Activated T-helper 1 cell treated with anti-CD3 and anti-CD28 coated beads, Interleukin-2, amount 50 U/mL, for 16 hours (primary cell): ENCODE measurements around the gene ZNF799.
"Not testable (repeated sequence)": the region's sequence is repeated elsewhere in the genome, so short reads cannot be mapped to it uniquely, and the experiment has no call there.

Experiments
- DNase-seq, 2 donors: peaks; one replicate each; pipeline ENCODE4 v3.0.0-alpha.2; 2020; ENCODE audit warnings: low read depth in 1 of 2, low spot score in 1 of 2

Gene ZNF799

DNA sequence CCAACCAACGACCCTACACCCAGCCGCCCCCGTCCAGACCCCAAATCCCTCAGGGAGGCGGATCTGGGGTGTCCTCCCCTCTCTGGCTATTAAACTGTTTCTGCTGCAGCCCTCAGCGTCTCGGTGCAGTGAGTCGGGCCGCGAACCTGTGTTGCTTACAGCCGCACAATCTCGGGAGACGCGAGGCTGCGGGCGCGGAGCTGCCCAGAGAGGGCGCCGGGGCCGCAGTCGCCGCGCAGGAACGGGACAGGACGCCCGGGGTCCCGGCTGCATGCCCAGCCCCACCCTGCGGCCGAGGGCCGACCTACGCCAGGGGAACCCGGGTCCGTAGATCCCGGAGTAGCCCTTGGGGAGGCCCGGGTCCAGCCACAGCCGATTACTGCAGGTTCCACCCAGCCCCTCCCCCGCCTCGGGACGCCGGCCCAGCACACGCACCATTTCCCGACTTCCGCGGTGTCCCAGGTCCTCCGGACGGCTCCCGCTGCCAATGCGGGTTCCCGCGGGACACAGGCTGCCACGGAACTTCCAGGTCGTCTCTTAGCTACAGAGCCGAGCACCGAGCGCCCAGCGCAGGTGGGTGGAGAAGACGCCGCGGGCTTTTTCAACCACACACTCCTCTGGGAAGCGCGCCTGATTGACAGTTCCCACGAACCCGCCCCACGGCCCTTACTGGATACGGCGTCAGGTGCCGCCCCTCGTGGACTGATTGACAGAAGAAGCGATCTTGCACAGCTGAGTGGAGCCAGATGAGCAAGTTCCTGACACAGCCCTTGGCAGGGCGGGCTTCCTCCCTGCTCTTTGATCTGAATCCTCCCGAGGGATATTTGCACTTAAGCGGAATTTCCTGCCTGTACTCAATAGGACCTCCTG lies at the start of gene ZNF799:
TSS of gene ZNF799 (minus strand) at position 639 of the 870 bp plus-strand sequence. CDS start at position 438, 201 bp downstream.
- DNase-seq, result peak; percentile 60 to 67

DNA sequence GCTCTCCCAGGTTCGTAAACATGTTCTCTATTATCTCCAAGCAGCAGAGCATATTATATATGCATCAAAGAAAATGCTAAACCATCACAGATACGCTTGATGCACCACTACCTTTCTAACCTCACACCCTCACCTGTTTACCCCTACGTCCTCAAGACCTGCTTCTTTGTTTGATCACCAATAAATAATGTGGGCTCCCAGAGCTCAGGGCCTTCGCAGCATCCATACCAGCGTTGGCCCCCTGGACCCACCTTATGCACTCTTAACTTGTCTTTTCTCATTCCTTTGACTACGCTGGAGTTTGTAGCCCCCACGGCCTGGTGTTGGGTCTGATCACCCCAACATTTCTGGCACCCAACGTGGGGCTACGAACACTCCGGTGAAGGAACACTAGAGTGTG lies 49.8 kb upstream of the ZNF799 start:
- DNase-seq, result no peak

DNA sequence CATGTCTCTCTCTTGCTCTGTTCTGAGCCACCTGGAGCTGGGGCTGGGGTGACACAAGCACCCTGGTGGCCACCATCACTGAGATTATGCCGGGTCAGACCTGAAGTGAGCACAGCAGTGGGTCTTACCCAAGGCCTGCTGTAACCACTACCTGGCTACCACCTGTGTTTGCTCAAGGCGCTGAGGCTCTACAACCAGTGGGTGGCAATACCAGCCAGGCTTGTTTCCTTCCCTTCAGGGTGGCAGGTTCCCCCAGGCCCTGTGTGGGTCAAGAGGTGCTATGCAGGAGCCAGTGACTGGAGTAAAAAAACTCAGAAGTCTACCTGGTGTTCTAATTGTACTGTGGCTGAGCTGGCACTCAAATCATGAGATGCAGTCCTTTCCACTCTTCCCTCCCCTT lies 47.7 kb upstream of the ZNF799 start:
- DNase-seq, result no peak

DNA sequence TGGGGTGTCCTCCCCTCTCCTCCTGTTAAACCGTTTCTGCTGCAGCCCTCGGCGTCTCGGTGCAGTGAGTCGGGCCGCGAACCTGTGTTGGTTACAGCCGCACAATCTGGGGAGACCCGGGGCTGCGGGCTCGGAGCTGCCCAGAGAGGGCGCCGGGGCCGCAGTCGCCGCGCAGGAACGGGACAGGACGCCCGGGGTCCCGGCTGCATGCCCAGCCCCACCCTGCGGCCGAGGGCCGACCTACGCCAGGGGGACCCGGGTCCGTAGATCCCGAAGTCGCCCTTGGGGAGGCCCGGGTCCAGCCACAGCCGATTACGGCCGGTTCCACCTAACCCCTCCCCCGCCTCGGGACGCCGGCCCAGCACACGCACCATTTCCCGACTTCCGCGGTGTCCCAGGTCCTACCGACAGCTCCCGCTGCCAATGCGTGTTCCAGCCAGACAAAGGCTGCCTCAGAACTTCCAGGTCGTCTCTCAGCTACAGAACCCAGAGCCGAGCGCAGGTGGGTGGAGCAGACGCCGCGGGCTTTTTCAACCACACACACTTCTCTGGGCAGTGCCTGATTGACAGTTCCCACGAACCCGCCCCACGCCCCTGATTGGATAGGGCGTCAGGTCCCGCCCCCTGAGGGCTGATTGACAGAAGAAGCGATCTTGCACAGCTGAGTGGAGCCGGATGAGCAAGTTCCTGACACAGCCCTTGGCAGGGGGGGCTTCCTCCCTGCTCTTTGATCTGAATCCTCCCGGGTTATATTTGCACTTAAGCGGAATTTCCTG lies 39.7 kb upstream of the ZNF799 start, which contains the start of gene ZNF443:
TSS of gene ZNF443 (minus strand) at position 481 of the 776 bp plus-strand sequence. CDS start at position 374, 107 bp downstream.
- DNase-seq, result peak; percentile 94 to 96

DNA sequence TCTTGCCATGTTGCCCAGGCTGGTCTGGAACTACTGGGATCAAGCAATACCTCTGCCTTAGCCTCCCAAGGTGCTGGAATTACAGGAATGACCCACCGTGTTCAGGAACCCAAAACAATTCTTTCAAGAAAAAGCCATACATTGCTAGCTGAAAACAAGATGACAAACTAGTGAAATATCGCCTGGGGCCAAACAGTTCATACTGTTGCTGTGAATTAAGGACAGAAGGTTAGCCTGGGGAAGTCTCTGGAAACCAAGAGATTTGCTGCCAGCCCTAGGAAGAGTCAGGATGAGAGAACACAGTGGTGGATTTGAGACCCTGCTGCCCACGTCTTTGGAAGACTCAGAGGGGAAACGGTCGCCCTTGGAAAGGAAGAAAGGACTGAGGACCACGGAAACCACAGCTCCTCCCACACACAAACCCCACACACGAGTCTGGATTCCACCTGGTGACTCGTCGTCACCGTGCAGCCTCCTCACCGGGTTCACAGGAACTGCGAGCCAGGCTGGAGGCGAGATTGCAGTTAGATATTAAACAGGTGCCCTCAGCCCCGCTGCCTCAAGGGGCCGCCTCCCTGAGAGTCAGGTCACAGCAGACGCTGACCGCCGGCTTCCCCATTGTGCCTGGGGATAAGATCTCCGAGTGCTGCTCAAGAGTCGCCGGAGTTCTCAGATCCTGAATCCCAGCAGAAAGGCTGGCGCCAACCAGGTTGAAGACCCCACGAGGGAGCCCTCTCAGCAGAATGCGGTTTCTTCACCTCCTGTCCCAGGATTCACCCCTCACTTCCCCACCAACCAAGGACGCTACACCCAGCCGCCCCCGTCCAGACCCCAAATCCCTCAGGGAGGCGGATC lies 38.8 kb upstream of the ZNF799 start:
- DNase-seq, result peak in 1 of 2 donors; percentile 30

DNA sequence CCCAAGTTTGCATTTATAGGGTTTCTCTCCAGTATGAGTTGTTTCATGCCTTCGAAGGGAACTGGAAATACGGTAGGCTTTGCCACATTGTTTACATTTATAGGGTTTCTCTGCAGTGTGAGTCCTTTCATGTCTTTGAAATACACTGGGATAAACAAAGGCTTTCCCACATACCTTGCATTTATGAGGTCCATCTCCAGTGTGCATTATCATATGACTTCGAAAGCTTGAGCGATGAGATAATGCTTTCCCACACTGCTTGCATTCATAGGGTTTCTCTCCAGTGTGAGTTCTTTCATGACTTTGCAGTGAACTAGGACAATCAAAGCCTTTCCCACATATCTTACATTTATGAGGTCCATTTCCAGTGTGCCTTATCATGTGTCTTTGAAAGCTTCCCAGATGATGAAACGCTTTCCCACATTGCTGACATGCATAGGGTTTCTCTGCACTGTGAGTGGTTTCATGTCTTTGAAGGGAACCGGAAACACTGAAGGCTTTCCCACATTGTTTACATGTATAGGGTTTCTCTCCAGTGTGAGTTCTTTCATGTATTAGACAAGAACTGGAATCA lies 29.7 kb upstream of the ZNF799 start:
- DNase-seq, result not testable (repeated sequence)

DNA sequence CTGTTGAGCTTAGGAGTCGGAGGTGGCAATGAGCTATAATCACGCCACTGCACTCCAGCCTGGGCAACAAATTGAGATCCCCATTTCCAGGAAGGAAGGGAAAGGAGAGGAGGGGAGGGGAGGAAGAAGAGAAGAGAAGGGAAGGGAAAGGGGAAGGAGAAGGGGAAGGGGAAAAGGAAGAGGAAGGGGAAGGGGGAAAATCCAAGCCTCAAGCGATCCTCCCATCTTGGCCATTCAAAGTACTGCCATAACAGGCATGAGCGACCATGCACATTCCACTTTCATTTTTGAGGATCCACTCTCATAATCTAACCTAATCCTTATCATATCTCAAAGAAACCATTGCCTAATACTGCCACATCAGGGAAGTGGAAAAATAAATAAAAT lies 24.8 kb upstream of the ZNF799 start:
- no peak for DNase-seq

DNA sequence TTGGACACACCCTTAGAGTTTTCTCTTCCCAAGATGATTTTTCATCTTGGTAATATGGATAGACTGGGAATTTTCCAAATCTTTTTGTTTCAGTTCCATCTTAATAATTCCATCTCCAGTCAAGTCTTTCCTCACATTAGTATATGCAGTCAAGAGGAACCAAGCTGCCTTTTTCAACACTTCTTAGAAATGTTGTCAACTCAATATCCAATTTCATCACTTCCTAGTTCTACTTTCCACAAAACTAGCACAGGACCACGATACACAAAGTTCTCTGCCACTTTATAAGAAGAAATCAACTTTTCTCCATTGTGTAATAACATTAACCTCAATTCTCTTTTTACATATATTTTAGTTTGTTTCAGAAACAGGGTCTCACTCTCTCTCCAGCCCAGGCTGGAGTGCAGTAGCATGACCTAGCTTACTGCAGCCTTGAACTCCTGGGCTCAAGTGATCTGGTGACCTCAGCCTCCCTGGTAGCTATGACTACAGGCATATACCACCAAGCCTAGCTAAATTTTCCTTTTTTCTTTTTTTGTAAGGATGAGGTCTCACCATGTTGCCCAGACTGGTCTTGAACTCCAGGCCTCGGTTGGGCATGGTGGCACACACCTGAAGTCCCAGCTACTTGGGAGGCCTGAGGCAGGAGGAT lies 24.3 kb upstream of the ZNF799 start:
- no peak for DNase-seq

DNA sequence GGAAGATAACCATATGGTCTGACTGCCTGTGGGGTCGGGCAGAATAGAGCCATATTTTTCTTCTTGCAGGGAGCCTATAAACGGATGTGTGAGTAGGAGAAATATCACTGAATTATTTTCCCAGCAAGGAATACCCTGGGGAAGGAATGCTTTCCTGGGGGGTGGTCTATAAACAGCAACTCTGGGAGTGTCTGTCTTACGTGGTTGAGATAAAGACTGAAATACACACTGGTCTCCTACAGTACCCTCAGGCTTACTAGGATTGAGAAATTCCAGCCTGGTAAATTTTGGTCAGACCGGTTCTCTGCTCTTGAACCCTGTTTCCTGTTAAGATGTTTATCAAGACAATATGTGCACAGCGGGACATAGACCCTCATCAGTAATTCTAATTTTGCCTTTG lies 16.2 kb upstream of the ZNF799 start:
- not testable (repeated sequence) for DNase-seq

DNA sequence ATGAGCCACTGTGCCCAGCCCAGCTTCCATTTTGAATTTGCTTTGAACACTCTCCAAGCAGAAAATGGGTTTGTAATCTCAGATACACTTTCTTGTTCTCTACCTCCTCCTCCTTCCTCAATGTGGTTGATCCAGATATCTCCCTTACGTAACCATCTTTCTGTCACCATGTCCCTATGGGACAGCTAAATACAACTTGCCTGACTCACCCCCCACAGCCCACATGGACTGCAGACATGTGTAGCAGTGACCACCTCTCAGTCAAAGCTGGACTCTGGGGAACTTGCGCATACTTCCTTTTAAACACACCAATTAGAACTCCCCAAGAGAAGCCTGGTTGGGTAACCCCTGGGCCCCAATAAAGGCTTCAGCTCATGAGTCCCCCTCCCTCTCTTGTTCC lies 10.8 kb upstream of the ZNF799 start:
- no peak for DNase-seq

DNA sequence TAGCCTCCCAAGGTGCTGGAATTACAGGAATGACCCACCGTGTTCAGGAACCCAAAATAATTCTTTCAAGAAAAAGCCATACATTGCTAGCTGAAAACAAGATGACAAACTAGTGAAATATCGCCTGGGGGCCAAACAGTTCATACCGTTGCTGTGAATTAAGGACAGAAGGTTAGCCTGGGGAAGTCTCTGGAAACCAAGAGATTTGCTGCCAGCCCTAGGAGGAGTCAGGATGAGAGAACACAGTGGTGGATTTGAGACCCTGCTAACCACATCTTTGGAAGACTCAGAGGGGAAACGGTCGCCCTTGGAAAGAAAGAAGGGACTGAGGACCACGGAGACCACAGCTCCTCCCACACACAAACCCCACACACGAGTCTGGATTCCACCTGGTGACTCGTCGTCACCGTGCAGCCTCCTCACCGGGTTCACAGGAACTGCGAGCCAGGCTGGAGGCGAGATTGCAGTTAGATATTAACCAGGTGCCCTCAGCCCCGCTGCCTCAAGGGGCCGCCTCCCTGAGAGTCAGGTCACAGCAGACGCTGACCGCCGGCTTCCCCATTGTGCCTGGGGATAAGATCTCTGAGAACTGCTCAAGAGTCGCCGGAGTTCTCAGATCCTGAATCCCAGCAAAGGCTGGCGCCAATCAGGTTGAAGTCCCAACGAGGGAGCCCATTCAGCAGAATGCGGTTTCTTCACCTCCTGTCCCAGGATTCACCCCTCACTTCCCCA lies 1.0 kb downstream of the ZNF799 start:
- DNase-seq, result peak in 1 of 2 donors; percentile 6

DNA sequence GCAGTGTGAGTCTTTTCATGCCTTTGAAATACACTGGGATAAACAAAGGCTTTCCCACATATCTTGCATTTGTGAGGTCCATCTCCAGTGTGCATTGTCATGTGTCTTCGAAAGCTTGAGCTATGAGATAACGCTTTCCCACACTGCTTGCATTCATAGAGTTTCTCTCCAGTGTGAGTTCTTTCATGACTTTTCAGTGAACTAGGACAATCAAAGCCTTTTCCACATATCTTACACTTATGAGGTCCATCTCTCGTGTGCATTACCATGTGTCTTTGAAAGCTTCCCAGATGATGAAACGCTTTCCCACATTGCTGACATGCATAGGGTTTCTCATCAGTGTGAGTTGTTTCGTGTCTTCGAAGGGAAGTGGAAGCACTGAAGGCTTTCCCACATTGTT lies 9.9 kb downstream of the ZNF799 start:
- not testable (repeated sequence) for DNase-seq

DNA sequence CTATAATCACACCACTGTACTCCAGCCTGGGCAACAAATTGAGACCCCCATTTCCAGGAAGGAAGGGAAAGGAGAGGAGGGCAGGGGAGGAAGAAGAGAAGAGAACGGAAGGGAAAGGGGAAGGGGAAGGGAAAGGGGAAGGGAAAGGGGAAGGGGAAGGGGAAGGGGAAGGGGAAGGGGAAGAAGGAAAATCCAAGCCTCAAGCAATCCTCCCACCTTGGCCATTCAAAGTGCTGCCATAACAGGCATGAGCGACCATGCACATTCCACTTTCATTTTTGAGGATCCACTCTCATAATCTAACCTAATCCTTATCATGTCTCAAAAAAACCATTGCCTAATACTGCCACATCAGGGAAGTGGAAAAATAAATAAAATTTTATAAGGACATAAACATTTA lies 14.7 kb downstream of the ZNF799 start:
- DNase-seq, result not testable (repeated sequence)

DNA sequence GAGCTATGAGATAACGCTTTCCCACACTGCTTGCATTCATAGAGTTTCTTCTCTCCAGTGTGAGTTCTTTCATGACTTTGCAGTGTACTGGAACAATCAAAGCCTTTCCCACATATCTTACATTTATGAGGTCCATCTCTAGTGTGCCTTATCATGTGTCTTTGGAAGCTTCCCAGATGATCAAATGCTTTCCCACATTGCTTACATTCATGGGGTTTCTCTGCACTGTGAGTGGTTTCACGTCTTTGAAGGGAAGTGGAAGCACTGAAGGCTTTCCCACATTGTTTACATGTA lies 20.7 kb downstream of the ZNF799 start:
- DNase-seq, result no peak

DNA sequence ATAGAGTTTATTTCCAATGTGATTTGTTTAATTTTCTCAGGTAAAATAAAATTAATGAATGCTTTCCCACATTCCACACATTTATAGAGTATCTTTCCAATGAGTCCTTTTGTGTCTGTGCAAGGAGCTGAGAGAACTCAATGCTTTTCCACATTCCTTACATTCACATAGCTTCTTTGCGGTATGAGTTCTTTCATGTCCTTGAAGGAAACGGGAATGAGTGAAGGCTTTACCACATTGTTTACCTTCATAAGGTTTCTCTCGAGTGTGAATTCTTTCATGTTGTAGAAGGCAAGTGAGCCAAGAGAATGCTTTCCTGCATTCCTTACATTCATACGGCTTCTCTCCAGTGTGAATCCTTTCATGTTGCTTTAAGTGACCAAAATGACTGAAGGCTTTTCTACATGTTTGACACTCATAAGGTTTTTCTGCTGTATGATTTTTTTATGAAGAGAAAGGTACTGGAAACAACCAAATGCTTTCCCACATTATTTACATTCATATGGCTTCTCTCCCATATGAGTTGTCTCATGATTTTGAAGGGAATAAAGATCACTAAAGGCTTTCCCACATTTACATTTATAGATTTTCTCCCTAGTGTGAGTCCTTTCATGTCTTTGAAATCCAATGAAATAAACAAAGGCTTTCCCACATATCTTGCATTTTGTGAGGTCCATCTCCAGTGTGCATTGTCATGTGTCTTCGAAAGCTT lies 21.2 kb downstream of the ZNF799 start:
- no peak for DNase-seq

DNA sequence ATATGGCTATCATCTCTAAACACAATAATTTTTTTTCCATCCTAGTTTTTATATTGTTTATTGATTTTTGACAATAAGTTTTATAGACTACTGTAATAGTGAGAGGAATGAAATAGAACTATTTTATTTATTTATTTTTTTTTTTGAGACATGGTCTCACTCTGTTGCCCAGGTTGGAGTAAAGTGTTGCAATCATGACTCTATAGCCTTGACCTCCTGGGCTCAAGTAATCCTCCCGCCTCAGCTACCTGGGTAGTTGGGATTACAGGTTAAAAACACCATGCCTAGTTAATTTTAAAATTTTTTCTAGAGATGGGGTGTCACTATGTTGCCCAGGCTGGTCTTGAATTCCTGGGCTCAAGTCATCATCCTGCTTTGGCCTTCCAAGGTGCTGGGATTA lies 27.0 kb downstream of the ZNF799 start:
- no peak for DNase-seq

DNA sequence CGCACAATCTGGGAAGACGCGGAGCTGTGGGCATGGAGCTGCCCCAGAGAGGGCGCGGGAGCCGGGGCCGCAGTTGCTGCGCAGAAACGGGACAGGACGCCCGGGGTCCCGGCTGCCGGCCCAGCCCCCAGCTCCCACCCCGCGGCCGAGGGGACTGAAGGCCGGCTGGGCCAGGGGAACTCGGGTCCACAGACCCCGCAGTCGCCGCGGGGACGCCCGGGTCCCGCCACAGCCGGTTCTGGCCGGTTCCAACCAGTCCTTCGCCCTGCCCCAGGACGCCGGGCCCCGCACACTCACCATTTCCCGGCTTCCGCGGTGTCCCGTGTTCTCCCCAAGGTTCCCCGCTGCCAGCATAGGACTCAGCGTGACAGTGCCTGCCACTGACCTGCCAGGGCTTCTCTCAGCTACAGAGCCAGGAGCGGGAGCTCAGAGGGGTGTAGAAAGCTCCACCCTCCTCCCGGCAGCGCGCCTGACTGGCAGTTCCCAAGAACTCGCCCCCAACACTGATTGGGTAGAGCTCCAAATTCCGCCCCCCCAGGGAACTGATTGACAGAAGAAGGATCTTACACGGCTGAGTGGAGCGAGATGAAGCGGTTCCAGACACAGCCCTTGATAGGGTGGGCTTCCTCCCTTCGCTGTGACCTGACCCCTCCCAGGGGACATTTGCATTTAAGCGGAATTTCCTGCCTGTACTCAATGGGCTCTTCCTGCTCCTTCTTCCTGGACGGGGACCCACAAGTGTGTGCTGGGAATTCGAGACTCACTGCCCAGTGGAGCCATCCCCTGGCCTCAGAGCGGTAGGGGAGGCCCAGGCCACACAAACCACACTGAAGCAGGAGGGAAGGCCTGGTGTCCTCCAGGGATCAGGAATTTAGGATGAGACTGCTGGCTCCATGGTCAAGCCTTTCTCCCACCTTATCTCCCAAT lies 35.6 kb downstream of the ZNF799 start, which contains the start of gene ZNF442:
TSS of gene ZNF442 (minus strand) at position 448 of the 927 bp plus-strand sequence. CDS start 2,052 bp downstream, outside the sequence.
- peak; percentile 52 to 70 for DNase-seq
